ENCODE results near the gene PSMC3.

The PSMC3 gene

DNA sequence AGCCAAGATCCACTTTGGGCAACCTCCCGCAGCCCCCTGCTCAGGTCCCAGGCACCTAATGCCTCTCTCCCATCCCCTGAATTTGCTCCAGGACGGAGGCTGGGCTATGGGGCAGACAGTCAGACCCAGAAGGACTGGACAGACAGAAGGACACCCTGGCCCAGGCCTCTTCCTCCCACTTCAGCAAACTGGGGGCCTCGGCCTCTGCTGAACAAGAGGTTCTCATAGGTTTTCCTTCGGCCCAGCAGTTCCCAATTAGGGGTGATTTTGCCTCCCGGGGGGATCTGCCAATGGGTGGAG lies 51.6 kb downstream of the PSMC3 start:
- DNase-seq: no peak

DNA sequence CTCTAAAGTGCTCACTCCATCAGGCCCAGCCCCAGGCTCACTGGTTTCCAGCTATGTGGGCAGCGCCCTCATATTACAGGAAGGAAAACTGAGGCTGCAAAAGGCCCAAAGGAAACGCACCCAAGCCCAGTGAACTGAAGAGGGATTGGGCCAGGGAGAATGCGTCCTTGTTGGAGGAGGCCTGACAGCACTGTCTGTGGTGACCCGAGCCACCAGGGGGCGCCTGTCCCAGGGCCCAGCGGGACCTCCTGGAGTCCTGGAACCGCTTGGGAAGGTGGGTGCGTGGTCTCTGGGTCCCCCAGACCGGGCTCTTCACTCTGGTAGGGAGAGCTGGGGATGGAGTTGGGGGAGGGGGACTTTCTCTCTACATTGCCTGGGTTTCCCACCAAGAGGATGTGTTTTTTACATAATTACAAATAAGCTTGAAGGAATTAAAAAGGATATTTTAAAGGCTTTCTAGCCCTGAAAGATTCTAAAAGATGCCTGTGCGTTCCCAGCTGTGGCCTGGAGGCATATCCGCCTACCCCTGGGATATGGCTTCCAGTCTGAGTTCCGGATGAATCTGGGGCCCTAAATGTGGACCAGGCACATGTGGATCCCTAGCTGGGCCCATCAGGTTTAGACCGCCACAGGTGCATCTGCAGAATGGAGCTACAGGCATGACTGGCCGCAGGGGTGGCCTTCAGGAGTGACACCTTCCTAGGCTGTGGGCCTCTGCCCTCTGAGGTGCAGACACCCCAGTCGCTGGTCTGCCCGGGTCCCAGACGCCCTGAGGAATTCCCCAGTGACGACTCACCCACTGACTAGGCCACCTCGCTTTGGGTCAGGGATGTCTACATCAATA lies 52.1 kb downstream of the PSMC3 start:
- peak; percentile 4 for DNase-seq

DNA sequence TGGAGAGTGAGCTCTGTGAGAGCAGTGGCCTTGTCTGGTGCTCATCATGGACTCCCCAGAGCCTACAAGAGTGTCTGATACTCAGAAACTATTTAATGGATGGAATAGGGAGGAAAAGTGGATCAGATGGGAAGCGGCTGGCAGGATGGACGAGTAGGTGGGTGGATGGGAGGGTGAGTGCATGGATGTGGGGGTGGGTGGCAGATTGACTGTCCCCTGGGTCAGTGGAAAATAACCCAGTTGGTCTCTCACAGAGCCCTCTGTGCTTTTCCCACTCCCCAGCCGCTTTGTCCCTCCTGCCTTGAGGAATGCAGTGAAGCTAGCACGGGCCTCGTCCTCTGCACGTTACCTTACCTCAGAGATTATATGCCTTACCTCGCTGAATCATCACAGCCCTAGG lies 53.8 kb downstream of the PSMC3 start:
- DNase-seq: no peak

DNA sequence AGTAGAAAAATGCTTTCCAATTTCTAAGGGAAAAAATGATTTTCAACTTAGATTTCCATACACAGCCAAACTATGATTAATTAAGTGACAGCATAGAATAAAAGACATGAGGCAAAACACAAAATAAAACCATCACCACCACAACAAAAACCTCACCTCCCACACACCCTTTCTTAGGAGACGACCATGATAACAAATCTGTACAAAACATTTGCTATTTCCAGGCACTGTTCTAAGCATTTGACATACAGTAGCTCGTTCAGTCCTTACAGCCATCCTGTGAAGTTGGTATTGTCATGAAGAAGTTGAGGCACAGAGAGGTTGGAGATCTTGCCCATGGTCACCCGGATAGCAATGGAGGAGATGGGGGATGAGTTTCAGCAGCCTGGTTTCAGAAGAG lies 56.6 kb downstream of the PSMC3 start:
- no peak for DNase-seq

Data from NCI-H446 treated with DMSO at 0.1 percent for 48 hours (cell line).